ENCODE results near the gene ZFAND4.
"Not testable (repeated sequence)": the region's sequence is repeated elsewhere in the genome, so short reads cannot be mapped to it uniquely, and the experiment has no call there.

The ZFAND4 gene

DNA sequence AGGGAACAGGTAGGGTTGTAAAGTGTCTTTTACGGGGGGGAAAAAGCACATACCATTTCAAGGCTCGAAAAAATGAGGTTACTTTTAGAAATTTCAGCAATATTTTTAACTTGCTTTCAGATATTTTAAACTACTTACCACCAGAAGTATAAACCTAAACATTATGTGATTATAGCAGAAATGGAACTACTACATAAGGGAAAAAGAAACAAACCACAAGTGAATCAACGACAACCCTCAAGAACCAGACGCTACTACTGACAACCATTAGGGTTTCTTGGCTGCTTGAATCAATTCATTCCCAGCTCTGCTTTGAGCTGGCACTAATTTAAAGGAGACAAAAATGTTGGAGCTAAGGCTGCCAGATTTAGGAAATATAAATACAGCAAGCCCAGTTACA is 80.1 kb downstream of the ZFAND4 start:
- DNase-seq (ENCODE audit: low read depth in 1 of 2, low spot score in 1 of 2), result no peak

DNA sequence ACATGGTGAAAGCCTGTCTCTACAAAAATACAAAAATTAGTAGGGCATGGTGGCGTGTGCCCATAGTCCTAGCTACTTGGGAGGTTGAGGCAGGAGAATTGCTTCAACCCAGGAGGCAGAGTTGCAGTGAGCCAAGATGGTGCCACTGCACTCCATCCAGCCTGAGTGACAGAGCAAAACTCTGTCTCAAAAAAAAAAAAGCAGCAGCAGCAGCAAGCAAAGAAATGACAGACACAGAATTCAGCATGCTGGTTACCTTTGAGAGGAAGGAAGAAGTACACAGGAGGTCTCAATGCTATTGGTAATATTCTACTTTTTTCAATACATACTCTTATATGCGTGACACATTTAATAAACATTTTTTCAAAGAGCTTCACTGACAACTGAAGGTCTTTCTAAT is 81.3 kb downstream of the ZFAND4 start:
- no peak for DNase-seq (ENCODE audit: low read depth in 1 of 2, low spot score in 1 of 2)

GRCh38 chr10:45589868-45590267 is 82.7 kb downstream of the ZFAND4 start:
- no peak for DNase-seq (ENCODE audit: low read depth in 1 of 2, low spot score in 1 of 2)

DNA sequence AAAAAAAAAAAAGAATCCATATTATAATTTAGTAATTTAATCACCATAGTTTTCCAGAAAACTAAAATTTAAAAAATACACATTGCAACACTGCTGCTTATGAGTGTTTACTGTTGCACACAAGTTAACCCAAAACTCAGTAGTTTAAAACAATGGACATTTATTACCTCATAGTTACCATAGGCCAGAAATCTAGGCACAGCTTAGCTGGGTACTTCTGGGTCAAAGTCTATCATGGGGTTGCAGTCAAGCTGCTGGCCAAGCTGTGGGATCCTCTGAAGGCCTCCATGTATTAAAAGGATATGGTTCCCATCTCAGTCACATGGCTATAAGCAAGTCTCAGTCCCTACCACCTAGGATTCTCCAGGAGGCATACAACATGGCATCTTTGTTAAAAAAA is 83.6 kb downstream of the ZFAND4 start:
- DNase-seq (ENCODE audit: low read depth in 1 of 2, low spot score in 1 of 2), result no peak

GRCh38 chr10:45586028-45586824 is 86.3 kb downstream of the ZFAND4 start:
- no peak for DNase-seq (ENCODE audit: low read depth in 1 of 2, low spot score in 1 of 2)

DNA sequence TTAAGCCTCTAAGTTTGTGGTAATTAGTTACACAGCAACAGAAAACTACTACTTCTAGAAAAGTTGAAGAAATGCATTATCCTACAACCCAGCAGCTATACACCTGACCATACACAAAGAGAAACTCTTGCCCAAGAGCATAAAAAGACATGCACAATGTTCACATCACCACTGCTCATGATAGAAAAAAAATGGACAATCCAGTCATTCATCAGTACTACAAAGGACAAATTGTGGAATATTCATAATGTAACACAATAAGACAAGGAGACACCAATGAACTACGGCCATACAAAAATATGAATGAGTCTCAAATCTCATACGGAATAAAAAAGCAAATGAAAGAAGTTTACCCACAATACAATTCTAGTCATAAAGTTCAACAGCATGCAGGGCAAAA is 87.4 kb downstream of the ZFAND4 start:
- DNase-seq (ENCODE audit: low read depth in 1 of 2, low spot score in 1 of 2), result no peak

- no peak for DNase-seq (ENCODE audit: low read depth in 1 of 2, low spot score in 1 of 2)
Observed at GRCh38 chr10:45582386-45582781, 90.2 kb downstream of the ZFAND4 start.

GRCh38 chr10:45581582-45582385 is 90.8 kb downstream of the ZFAND4 start:
- no peak for DNase-seq (ENCODE audit: low read depth in 1 of 2, low spot score in 1 of 2)

- DNase-seq (ENCODE audit: low read depth in 1 of 2, low spot score in 1 of 2), result no peak
Observed at GRCh38 chr10:45581216-45581549, 91.4 kb downstream of the ZFAND4 start.

- DNase-seq (ENCODE audit: low read depth in 1 of 2, low spot score in 1 of 2), result no peak
Observed at GRCh38 chr10:45580371-45581215, 92.0 kb downstream of the ZFAND4 start.

GRCh38 chr10:45578384-45578971 is 94.1 kb downstream of the ZFAND4 start:
- no peak for DNase-seq (ENCODE audit: low read depth in 1 of 2, low spot score in 1 of 2)

- DNase-seq (ENCODE audit: low read depth in 1 of 2, low spot score in 1 of 2), result no peak
Observed at GRCh38 chr10:45575966-45576597, 96.5 kb downstream of the ZFAND4 start.

DNA sequence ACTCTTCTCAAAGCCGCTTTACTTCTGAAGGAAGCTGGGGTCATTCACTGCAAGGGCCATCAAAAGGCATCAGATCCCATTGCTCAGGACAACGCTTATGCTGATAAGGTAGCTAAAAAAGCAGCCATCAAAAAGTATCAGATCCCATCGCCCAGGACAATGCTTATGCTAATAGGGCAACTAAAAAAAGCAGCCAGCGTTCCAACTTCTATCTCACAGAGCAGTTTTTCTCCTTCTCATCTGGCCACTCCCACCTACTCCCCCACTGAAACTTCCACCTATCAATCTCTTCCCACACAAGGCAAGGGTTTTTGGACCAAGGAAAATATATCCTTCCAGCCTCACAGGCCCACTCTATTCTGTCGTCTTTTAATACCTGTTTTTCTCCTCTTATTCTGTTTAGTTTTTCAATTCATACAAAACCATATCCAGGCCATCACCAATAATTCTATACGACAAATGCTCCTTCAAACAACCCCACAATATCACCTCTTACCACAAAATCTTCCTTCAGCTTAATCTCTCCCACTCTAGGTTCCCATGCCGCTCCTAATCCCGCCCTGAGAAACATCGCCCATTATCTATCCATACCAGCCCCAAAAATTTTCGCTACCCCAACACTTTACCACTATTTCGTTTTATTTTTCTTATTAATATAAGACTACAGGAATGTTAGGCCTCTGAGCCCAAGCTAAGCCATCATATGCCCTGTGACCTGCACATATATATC is 97.4 kb downstream of the ZFAND4 start:
- DNase-seq (ENCODE audit: low read depth in 1 of 2, low spot score in 1 of 2), result not testable (repeated sequence)

DNA sequence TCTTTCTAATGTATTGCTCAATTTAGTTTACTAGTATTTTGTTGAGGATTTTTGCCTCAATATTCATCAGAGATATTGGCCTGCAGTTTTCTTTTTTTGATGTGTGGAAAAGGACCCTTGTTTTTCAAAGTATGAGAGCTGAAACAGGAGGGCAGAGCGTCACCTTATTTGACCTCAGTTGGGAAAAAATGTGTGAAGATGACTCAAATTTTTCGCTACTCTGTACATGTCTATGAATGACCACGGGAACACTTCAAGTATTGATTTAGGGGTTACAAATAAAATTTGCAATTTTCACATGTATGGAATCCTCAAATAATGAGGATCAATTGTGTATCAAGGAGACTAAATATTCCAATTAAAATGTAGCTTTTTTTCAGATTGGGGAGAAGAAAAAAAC is 103.1 kb downstream of the ZFAND4 start:
- no peak for DNase-seq (ENCODE audit: low read depth in 1 of 2, low spot score in 1 of 2)

DNA sequence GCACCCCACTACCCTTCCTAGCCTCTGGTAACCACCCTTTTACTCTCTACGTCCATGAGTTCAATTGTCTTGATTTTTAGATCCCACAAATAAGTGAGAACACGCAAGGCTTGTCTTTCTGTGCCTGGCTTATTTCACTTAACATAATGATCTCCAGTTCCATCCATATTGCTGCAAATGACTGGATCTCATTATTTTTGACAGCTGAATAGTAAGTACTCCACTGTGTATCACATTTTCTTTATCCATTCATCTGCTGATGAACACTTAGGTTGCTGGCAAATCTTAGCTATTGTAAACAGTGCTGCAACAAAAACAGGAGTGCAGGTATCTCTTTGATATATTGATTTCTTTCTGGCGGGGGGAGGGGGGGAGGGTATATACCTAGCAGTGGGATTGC is 106.2 kb downstream of the ZFAND4 start:
- DNase-seq (ENCODE audit: low read depth in 1 of 2, low spot score in 1 of 2), result no peak

Measured in activated T-helper 1 cell treated with anti-CD3 and anti-CD28 coated beads, Interleukin-2, amount 50 U/mL, for 16 hours (primary cell).